Dermis microvascular lymphatic vessel endothelial cell (primary cell): ENCODE results near the gene OMP. TPM values are rescaled to one million over a fixed set of nuclear protein-coding genes. Genes with fewer than 3 reads are reported as not detected.
A peak's percentile ranks its signal among the peaks of the same experiment; 100 is the strongest.

Experiments
- DNase-seq, 2 donors: peaks; one replicate each; pipeline versions ENCODE4 v3.0.0 to v3.0.0-alpha.2; 2010; ENCODE audit warnings: low read depth in 2 of 2
- total RNA-seq: library from RNA; depleted of rRNA; stranded (reverse); fragments of >200 nt; gene quantifications from 2 replicates; pipeline ENCODE4 v1.2.1, GENCODE V29; 2014

Gene OMP
- total RNA-seq, 1 donor from 2014 or later, result not detected

- no peak for DNase-seq
These were observed 20.1 kb downstream of the OMP start for GRCh38 chr11:77122576-77123212.

- no peak for DNase-seq
These were observed 21.0 kb downstream of the OMP start for GRCh38 chr11:77123591-77123990.

GRCh38 chr11:77124041-77124440 is 21.4 kb downstream of the OMP start:
- DNase-seq, result no peak

GRCh38 chr11:77124488-77124887 is 21.8 kb downstream of the OMP start:
- no peak for DNase-seq

GRCh38 chr11:77125191-77125590 is 22.6 kb downstream of the OMP start:
- no peak for DNase-seq

- DNase-seq, result no peak
These were observed 23.1 kb downstream of the OMP start for GRCh38 chr11:77125695-77126094.

GRCh38 chr11:77126156-77126775 is 23.6 kb downstream of the OMP start:
- DNase-seq, result no peak

- no peak for DNase-seq
These were observed 24.2 kb downstream of the OMP start for GRCh38 chr11:77126861-77127234.

- peak in 1 of 2 donors; percentile 26 for DNase-seq
These were observed 24.7 kb downstream of the OMP start for GRCh38 chr11:77127235-77127911.

GRCh38 chr11:77127920-77128691 is 25.5 kb downstream of the OMP start, which contains the start of gene MYO7A:
Gene MYO7A (plus strand): TSS chr11:77128246. CDS start chr11:77130635, 2,389 bp downstream.
- DNase-seq, result peak in 1 of 2 donors; percentile 42

- DNase-seq, result no peak
These were observed 26.6 kb downstream of the OMP start for GRCh38 chr11:77129069-77129841.

- no peak for DNase-seq
These were observed 27.5 kb downstream of the OMP start for GRCh38 chr11:77129842-77130756.

- DNase-seq, result peak in 1 of 2 donors; percentile 30
These were observed 28.3 kb downstream of the OMP start for GRCh38 chr11:77130763-77131513.

GRCh38 chr11:77131560-77131959 is 28.9 kb downstream of the OMP start:
- DNase-seq, result no peak

GRCh38 chr11:77135069-77135468 is 32.4 kb downstream of the OMP start:
- no peak for DNase-seq

- no peak for DNase-seq
These were observed 33.4 kb downstream of the OMP start for GRCh38 chr11:77136074-77136473.

- DNase-seq, result no peak
These were observed 34.3 kb downstream of the OMP start for GRCh38 chr11:77136784-77137420.

GRCh38 chr11:77137421-77137820 is 34.8 kb downstream of the OMP start:
- DNase-seq, result no peak

- no peak for DNase-seq
These were observed 35.5 kb downstream of the OMP start for GRCh38 chr11:77138106-77138649.
